Endothelial cell of umbilical vein (primary cell): Measurements from ENCODE around the gene DBF4. TPM values are rescaled to one million over a fixed set of nuclear protein-coding genes. Genes with fewer than 3 reads are reported as not detected.

ENCODE experiments used
- BruUV-seq: library from RNA; stranded (reverse); fragments of 400-500 nt; replicated peaks from 2 replicates; lab custom pipeline; 2021; lab: Mats Ljungman, UMichigan
- CTCF ChIA-PET: fragments of 300-600, 350-600 bp; sonication (Branson Sonifier 250); formaldehyde crosslinking; loops from one replicate; lab custom pipeline; 2021; ENCODE audit warnings: antibody characterized with exemption, inconsistent platforms; lab: Charles Lee
- POLR2A ChIA-PET: fragments of 300-600, 350-600 bp; sonication (Branson Sonifier 250); formaldehyde crosslinking; loops from one replicate; lab custom pipeline; 2021; ENCODE audit warnings: antibody characterized with exemption, inconsistent platforms; lab: Charles Lee
- DNase-seq: peaks from one replicate; pipeline ENCODE4 v3.0.0-alpha.2; 2011; ENCODE audit warnings: low read depth, low spot score
- FAIRE-seq: peaks from 2 replicates; lab custom pipeline; 2011; peaks lifted over from hg19 to GRCh38; lab: Jason Lieb, UNC
- H2AFZ ChIP-seq: 2 replicates; pipeline ENCODE4 v1.6.0; 2012; ENCODE audit warnings: low read depth, low read length, control low read depth, inconsistent platforms
- H3K27ac ChIP-seq: 2 replicates; pipeline ENCODE4 v1.5.1; 2011; ENCODE audit warnings: low read depth, mild to moderate bottlenecking, control low read depth, low read length, moderate library complexity; ENCODE audit not compliant: insufficient read depth
- H3K27me3 ChIP-seq, 2 experiments: 2 replicates each; pipeline versions ENCODE4 v1.6.0 to v1.6.1; 2011; ENCODE audit warnings: low read length in 2 of 2, mixed read lengths in 1 of 2; ENCODE audit not compliant: control insufficient read depth in 2 of 2, insufficient read depth in 2 of 2
- H3K36me3 ChIP-seq, 2 experiments: 2 replicates in 1 of 2; 3 replicates in 1 of 2; pipeline ENCODE4 v1.5.1; 2011; ENCODE audit warnings: low read length in 2 of 2, mild to moderate bottlenecking in 1 of 2, moderate library complexity in 1 of 2; ENCODE audit not compliant: control insufficient read depth in 2 of 2, insufficient read depth in 2 of 2; ENCODE audit errors: extremely low read depth in 1 of 2
- H3K4me1 ChIP-seq: 3 replicates; pipeline ENCODE4 v1.5.1; 2011; ENCODE audit warnings: mild to moderate bottlenecking, low read length; ENCODE audit not compliant: control insufficient read depth, insufficient read depth; ENCODE audit errors: extremely low read depth
- H3K4me2 ChIP-seq: 2 replicates; pipeline ENCODE4 v1.6.1; 2011; ENCODE audit warnings: low read length, control low read depth, mixed read lengths; ENCODE audit not compliant: insufficient read depth
- H3K4me3 ChIP-seq, 3 experiments: fragments of 200-600 bp in 1 of 3; sonication (generic), shearing (Covaris generic) in 1 of 3; replicated peaks in 1 of 3; 2 replicates each; pipeline ENCODE4 v1.5.1; 2011 to 2016; ENCODE audit warnings: control low read depth in 3 of 3, low read length in 3 of 3, mild to moderate bottlenecking in 2 of 3, inconsistent platforms in 1 of 3, low read depth in 1 of 3, moderate library complexity in 1 of 3; ENCODE audit not compliant: insufficient read depth in 1 of 3
- H3K79me2 ChIP-seq: 2 replicates; pipeline ENCODE4 v1.6.0; 2012; ENCODE audit warnings: low read length, inconsistent platforms; ENCODE audit not compliant: control insufficient read depth, insufficient read depth
- H3K9ac ChIP-seq: replicated peaks from 2 replicates; pipeline ENCODE3; 2011; ENCODE audit warnings: low read length, control low read depth; ENCODE audit not compliant: insufficient read depth; ENCODE audit errors: extremely low read depth
- H3K9me1 ChIP-seq: replicated peaks from 3 replicates; pipeline ENCODE4 v1.6.0; 2011; ENCODE audit warnings: mild to moderate bottlenecking, low read length; ENCODE audit not compliant: control insufficient read depth, insufficient read depth; ENCODE audit errors: extremely low read depth
- H3K9me3 ChIP-seq: replicated peaks from 2 replicates; pipeline ENCODE4 v1.5.1; 2012; ENCODE audit warnings: low read length, inconsistent platforms; ENCODE audit not compliant: control insufficient read depth, insufficient read depth
- H4K20me1 ChIP-seq: replicated peaks from 2 replicates; pipeline ENCODE3; 2011; ENCODE audit warnings: mild to moderate bottlenecking, low read length; ENCODE audit not compliant: control insufficient read depth, insufficient read depth; ENCODE audit errors: extremely low read depth
- CTCF ChIP-seq, 2 donors: IDR thresholded peaks; 1 replicate in 1 of 2; 2 replicates in 1 of 2; pipeline ENCODE4 v1.5.1; 2011; ENCODE audit warnings: low read length in 2 of 2, mild to moderate bottlenecking in 2 of 2, moderate library complexity in 2 of 2, control low read depth in 1 of 2, inconsistent platforms in 1 of 2, low read depth in 1 of 2; ENCODE audit not compliant: insufficient read depth in 1 of 2; ENCODE audit errors: extremely low read depth in 1 of 2
- EZH2 ChIP-seq: IDR thresholded peaks from 2 replicates; pipeline ENCODE4 v1.6.1; 2012; ENCODE audit warnings: borderline replicate concordance, low read depth, mild to moderate bottlenecking, moderate library complexity, low read length, inconsistent platforms; ENCODE audit not compliant: severe bottlenecking
- FOS ChIP-seq: IDR thresholded peaks from 2 replicates; pipeline ENCODE4 v1.6.1; 2011; ENCODE audit warnings: mild to moderate bottlenecking, low read length, moderate library complexity, borderline replicate concordance; ENCODE audit not compliant: insufficient read depth
- GATA2 ChIP-seq: IDR thresholded peaks from 2 replicates; pipeline ENCODE4 v1.7.0; 2011; ENCODE audit warnings: low read depth, mild to moderate bottlenecking, moderate library complexity, mixed read lengths, low read length; ENCODE audit not compliant: insufficient read length, insufficient read depth
- JUN ChIP-seq: IDR thresholded peaks from 2 replicates; pipeline ENCODE4 v1.6.1; 2011; ENCODE audit warnings: borderline replicate concordance, low read depth; ENCODE audit not compliant: insufficient read length, insufficient read depth
- MYC ChIP-seq: IDR thresholded peaks from one replicate; pipeline ENCODE4 v1.6.1; 2011; ENCODE audit warnings: mild to moderate bottlenecking, low read depth, low read length
- POLR2A ChIP-seq: IDR thresholded peaks from 2 replicates; pipeline ENCODE4 v1.6.1; 2012; ENCODE audit warnings: low read depth, mild to moderate bottlenecking, control low read depth, low read length
- POLR2AphosphoS5 ChIP-seq: IDR thresholded peaks from 2 replicates; pipeline ENCODE4 v1.6.1; 2012; ENCODE audit warnings: low read depth, mild to moderate bottlenecking, control low read depth, low read length, moderate library complexity; ENCODE audit not compliant: insufficient read depth
- dilution Hi-C: fragments of 300-500 bp; cut with MboI; formaldehyde crosslinking; loops from one replicate; pipeline ENCODE4 v1.15.0; 2019; ENCODE audit warnings: low sequenced_read_pairs; ENCODE audit not compliant: extremely low pct_ligation_motif_present
- intact Hi-C: fragments of 100-400 bp; cut with micrococcal nuclease; formaldehyde crosslinking; loops from one replicate; pipeline ENCODE4 v1.10.0; 2022
- polyA plus RNA-seq, 4 experiments: library from polyadenylated mRNA; depleted of rRNA in 3 of 4; stranded (reverse) in 3 of 4; unstranded in 1 of 4; fragments of >200 nt; gene quantifications; 2 replicates each; pipeline versions ENCODE4 v1.2.1 to v1.2.3, GENCODE V29; 2011 to 2012; ENCODE audit warnings: missing spikeins in 1 of 4
- total RNA-seq: library from RNA; stranded (reverse); gene quantifications from 2 replicates; pipeline ENCODE4 v1.2.3, GENCODE V29; 2021
- TF ChIP-seq, protein P1 (sequence below): IDR thresholded peaks from 2 replicates; pipeline ENCODE4 v1.6.1; 2011; ENCODE audit not compliant: insufficient read depth, insufficient read length

The DBF4 gene
- total and polyA plus RNA-seq, 2 donors (not counting 3 experiments of a cell fraction or from before 2014, with no cell fraction given): 3.7 to 39.7 TPM

DNA sequence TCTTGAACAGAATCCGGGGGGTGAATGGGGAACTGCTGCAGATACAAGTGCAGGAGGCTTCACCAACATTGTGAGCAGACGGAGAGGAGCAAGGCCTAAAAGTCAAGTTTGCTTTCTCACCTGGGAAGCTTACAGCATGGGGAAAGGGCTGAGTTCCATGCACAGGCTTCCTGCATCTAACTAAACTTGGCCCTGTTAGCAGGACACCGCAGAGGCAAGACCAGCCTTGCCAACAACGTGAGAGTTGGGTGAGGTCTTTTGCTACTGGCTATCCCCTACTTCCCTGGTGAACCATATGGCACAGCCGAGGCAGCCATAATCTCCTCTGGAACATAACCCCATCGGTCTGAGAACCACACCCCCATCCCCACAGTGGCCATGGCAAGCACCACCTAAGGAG lies 43.6 kb downstream of the DBF4 start:
- intact Hi-C loops: no loop called here
- CTCF ChIA-PET: interaction anchor here (2.3 to 2.4 kb wide), 2 partner anchors 8 to 192 kb away, joined by 5 to 10 read pairs; no protein-coding TSS in a partner anchor

More for the DNA sequence above, 43.6 kb downstream of the DBF4 start:
- Histone ChIP-seq H3K27ac (no peak overlapping the region), H3K9ac (no peak overlapping the region), H3K79me2 (no peaks in the 10 kb centered on the region), H2AFZ (no peak overlapping the region), H3K4me2 (no peak overlapping the region), H3K36me3 (no peaks in the 10 kb centered on the region), H3K27me3 (no peaks in the 10 kb centered on the region), H4K20me1 (no peaks in the 10 kb centered on the region), H3K9me1 (no peaks in the 10 kb centered on the region), H3K4me3 (no peak overlapping the region), H3K9me3 (no peaks in the 10 kb centered on the region), H3K4me1 (no peaks in the 10 kb centered on the region)
- FAIRE-seq: no peak
- dilution Hi-C loops: no loop called here
- POLR2A ChIA-PET: no interaction called here
- TF ChIP-seq POLR2AphosphoS5: no peak
- no peak for TF ChIP-seq FOS
- TF ChIP-seq, protein P1, sequence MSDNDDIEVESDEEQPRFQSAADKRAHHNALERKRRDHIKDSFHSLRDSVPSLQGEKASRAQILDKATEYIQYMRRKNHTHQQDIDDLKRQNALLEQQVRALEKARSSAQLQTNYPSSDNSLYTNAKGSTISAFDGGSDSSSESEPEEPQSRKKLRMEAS: no peak
- no peak for TF ChIP-seq CTCF (IDR thresholded peaks at IDR 0.05; ENCODE audit: extremely low read depth in 1 of 2, insufficient read depth in 1 of 2, low read depth in 1 of 2, low read length in 2 of 2)
- TF ChIP-seq GATA2: no peak
- no peak for TF ChIP-seq MYC
- TF ChIP-seq EZH2: no peak
- no peak for TF ChIP-seq JUN
- no peak for TF ChIP-seq POLR2A
- DNase-seq: no peak
- no TSS peak for BruUV-seq
